T-cell (primary cell): Measurements from ENCODE around the gene PTPN7. TPM values are rescaled to one million over a fixed set of nuclear protein-coding genes. Genes with fewer than 3 reads are reported as not detected.

ENCODE experiments used
- ATAC-seq, 4 experiments: fragments of 200-7000 bp in 3 of 4; fragments of 150-1000 bp in 1 of 4; cut with Tn5 transposase; replicated peaks in 1 of 4; 1 replicate in 3 of 4; 2 replicates in 1 of 4; pipeline ENCODE4 v1.10.0; 2021; ENCODE audit warnings: moderate library complexity in 3 of 4, mild to moderate bottlenecking in 2 of 4, moderate number of reproducible peaks in 1 of 4
- CTCF ChIA-PET, 2 donors: fragments of 300-600 bp; sonication (Branson Sonifier 250); formaldehyde crosslinking; loops; one replicate each; lab custom pipeline; 2022; ENCODE audit warnings: antibody characterized with exemption in 2 of 2; lab: Charles Lee
- POLR2A ChIA-PET, 2 donors: fragments of 300-600 bp; sonication (Branson Sonifier 250); formaldehyde crosslinking; loops; one replicate each; lab custom pipeline; 2022; ENCODE audit warnings: antibody characterized with exemption in 2 of 2; lab: Charles Lee
- DNase-seq, 35 experiments: peaks; one replicate each; pipeline versions ENCODE4 v3.0.0 to v3.0.0-alpha.2; 2013 to 2023
- H3K27ac ChIP-seq: one replicate; pipeline ENCODE4 v1.5.1; 2013; ENCODE audit warnings: low read length
- H3K27me3 ChIP-seq, 2 experiments: replicated peaks in 1 of 2; 1 replicate in 1 of 2; 2 replicates in 1 of 2; pipeline versions ENCODE4 v1.6.1 to v1.7.0; 2013; ENCODE audit warnings: low read length in 1 of 2, mixed read lengths in 1 of 2; ENCODE audit not compliant: control insufficient read depth in 2 of 2, insufficient read depth in 2 of 2; ENCODE audit errors: extremely low read depth in 1 of 2
- H3K36me3 ChIP-seq, 2 donors: 1 replicate in 1 of 2; 2 replicates in 1 of 2; pipeline versions ENCODE4 v1.6.1 to v1.7.0; 2013; ENCODE audit warnings: low read length in 1 of 2; ENCODE audit not compliant: control insufficient read depth in 2 of 2, insufficient read depth in 1 of 2; ENCODE audit errors: extremely low read depth in 1 of 2
- H3K4me1 ChIP-seq, 2 experiments: 1 replicate in 1 of 2; 2 replicates in 1 of 2; pipeline versions ENCODE4 v1.6.1 to v1.7.0; 2013; ENCODE audit warnings: low read length in 2 of 2, mixed read lengths in 1 of 2; ENCODE audit not compliant: insufficient read depth in 2 of 2, control insufficient read depth in 1 of 2; ENCODE audit errors: extremely low read depth in 1 of 2
- H3K4me3 ChIP-seq, 2 donors: 1 replicate in 1 of 2; 2 replicates in 1 of 2; pipeline versions ENCODE4 v1.5.1 to v1.7.0; 2013; ENCODE audit warnings: mild to moderate bottlenecking in 2 of 2, low read length in 1 of 2, moderate library complexity in 1 of 2; ENCODE audit not compliant: control insufficient read depth in 1 of 2; ENCODE audit errors: extremely low read depth in 1 of 2
- H3K9me3 ChIP-seq: 2 replicates; pipeline ENCODE4 v1.7.0; 2013
- H3K27ac Mint-ChIP-seq, 2 donors: one replicate each; pipeline ENCODE4 v1.8.0; 2020 to 2021; ENCODE audit warnings: mild to moderate bottlenecking in 2 of 2, mixed read lengths in 2 of 2
- H3K27me3 Mint-ChIP-seq, 2 donors: one replicate each; pipeline ENCODE4 v1.8.0; 2021 to 2022; ENCODE audit warnings: mixed read lengths in 2 of 2
- H3K36me3 Mint-ChIP-seq: one replicate; pipeline ENCODE4 v1.8.0; 2021; ENCODE audit warnings: mixed read lengths
- H3K4me1 Mint-ChIP-seq, 3 donors: one replicate each; pipeline ENCODE4 v1.8.0; 2020 to 2022; ENCODE audit warnings: mixed read lengths in 3 of 3, mild to moderate bottlenecking in 1 of 3
- H3K4me3 Mint-ChIP-seq, 3 donors: one replicate each; pipeline ENCODE4 v1.8.0; 2020 to 2022; ENCODE audit warnings: mild to moderate bottlenecking in 3 of 3, mixed read lengths in 3 of 3, moderate library complexity in 3 of 3
- H3K9me3 Mint-ChIP-seq, 3 donors: one replicate each; pipeline ENCODE4 v1.8.0; 2020 to 2022; ENCODE audit warnings: mixed read lengths in 3 of 3
- WGBS: methylation state at CpG from one replicate; pipeline ENCODE4 v1.1.5; 2013; ENCODE audit warnings: missing lambda C conversion rate; ENCODE audit not compliant: insufficient coverage; 5-methylcytosine and 5-hydroxymethylcytosine counted together
- total RNA-seq, 35 experiments: library from RNA in 6 of 35; stranded (reverse) in 6 of 35; fragments of 120-200 nt in 1 of 35; gene quantifications; one replicate each; pipeline versions ENCODE4 v1.2.1 to v1.2.4 and lab custom pipeline; 2013 to 2026

The PTPN7 gene
- total RNA-seq, 5 donors from 2014 or later (not counting 1 experiment from before 2014, with no cell fraction given), result 67.1 to 124 (median 71.7) TPM

DNA sequence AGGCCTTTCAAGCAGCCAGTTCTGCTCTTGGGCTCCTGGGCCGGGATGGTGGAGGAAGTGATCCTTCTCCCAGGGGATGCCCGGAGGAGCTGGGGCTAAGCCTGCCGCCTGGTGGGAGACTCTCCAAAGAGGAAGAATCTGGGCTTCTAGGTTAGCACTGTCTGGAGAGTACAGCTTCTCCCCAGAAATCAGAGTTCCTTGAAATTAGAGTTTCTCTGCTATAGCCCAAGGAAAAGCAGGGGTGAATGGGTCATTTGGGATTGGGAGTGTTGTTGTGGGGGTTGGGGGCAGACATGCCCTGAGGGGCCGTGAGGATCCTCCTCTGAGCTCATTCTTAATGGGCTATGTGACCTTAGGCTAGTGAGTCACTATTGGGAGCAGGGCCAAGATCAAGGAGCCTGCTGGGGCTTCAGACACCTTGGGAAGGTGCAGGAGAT lies 39.7 kb upstream of the PTPN7 start:
- peaks cover 38 to 47% (median 40%) of the 10 kb centered on the region in 3 donors for H3K4me1 Mint-ChIP-seq
- ChIA-PET CTCF (interaction anchor here in 1 of 2 donors (0.6 to 1.6 kb wide), 2 partner anchors 10 to 128 kb away, joined by 3 to 6 read pairs; no protein-coding TSS in a partner anchor), POLR2A (interaction anchor here in 1 of 2 donors (0.7 kb wide), 1 partner anchor 38 kb away, joined by 4 read pairs; no protein-coding TSS in a partner anchor)
- H3K9me3 Mint-ChIP-seq, result no peaks in the 10 kb centered on the region
- peaks cover 0 to 8% of the 10 kb centered on the region in 2 experiments for H3K27me3 ChIP-seq
- H3K27ac ChIP-seq, result peak overlapping the region; percentile 61
- H3K9me3 ChIP-seq, result no peaks in the 10 kb centered on the region
- no peak overlapping the region for H3K4me3 Mint-ChIP-seq
- H3K36me3 Mint-ChIP-seq, result no peaks in the 10 kb centered on the region
- H3K4me3 ChIP-seq, result no peak overlapping the region
- peak overlapping the region in 1 of 2 donors; percentile 17 for H3K27ac Mint-ChIP-seq
- peaks cover 15 to 86% of the 10 kb centered on the region in 2 experiments for H3K4me1 ChIP-seq
- H3K36me3 ChIP-seq, result no peaks in the 10 kb centered on the region
- DNase-seq (no peak), ATAC-seq (no peak)
- 88% methylated on average over 3 of the region's 4 CpGs for WGBS
- peaks cover 7 to 14% of the 10 kb centered on the region in 2 donors for H3K27me3 Mint-ChIP-seq

GRCh38 chr1:202199040-202199889 lies 38.9 kb upstream of the PTPN7 start:
- peaks cover 15 to 84% of the 10 kb centered on the region in 2 experiments for H3K4me1 ChIP-seq
- peaks cover 0 to 16% of the 10 kb centered on the region in 2 experiments for H3K27me3 ChIP-seq
- WGBS, result 4% methylated on average over 5 of the region's 16 CpGs
- no peaks in the 10 kb centered on the region for H3K9me3 Mint-ChIP-seq
- ChIA-PET POLR2A (no interaction called here), CTCF (interaction anchor here in 1 of 2 donors (1.6 kb wide), 1 partner anchor 9 kb away, joined by 3 read pairs; no protein-coding TSS in a partner anchor)
- no peak overlapping the region for H3K27ac Mint-ChIP-seq
- peak overlapping the region; percentile 72 for H3K27ac ChIP-seq
- peaks cover 38 to 49% (median 40%) of the 10 kb centered on the region in 3 donors for H3K4me1 Mint-ChIP-seq
- H3K27me3 Mint-ChIP-seq, result peaks cover 15 to 22% of the 10 kb centered on the region in 2 donors
- H3K4me3 Mint-ChIP-seq, result peak overlapping the region in 1 of 3 donors; percentile 39
- ATAC-seq (peak in 2 of 4 experiments; percentile 11 to 35), DNase-seq (peak in 1 of 35 experiments; percentile 20)
- H3K9me3 ChIP-seq, result no peaks in the 10 kb centered on the region
- no peak overlapping the region for H3K4me3 ChIP-seq
- no peaks in the 10 kb centered on the region for H3K36me3 Mint-ChIP-seq
- H3K36me3 ChIP-seq, result no peaks in the 10 kb centered on the region

DNA sequence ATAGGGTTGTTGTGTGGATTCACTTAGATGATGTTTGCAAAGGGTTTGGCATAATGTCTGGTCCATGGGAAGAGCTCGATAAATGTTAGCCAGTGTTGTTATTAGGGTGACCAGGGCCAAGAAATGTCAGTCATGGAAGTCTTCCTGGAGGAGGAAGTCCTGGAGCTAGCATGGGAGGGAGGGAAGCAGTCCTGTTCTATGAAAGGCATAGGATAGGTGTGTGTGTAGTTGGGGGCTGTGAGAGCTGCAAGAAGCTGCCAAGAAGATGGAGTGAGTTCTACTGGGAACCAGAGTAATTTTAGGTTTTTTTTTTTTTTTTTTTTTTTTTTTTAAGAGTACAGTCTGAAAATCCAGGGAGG lies 37.9 kb upstream of the PTPN7 start:
- WGBS, result 80% methylated on average over 1 of the region's 1 CpG
- H3K27ac Mint-ChIP-seq, result peak overlapping the region; percentile 8 to 21
- Histone ChIP-seq H3K36me3 (no peaks in the 10 kb centered on the region), H3K4me3 (no peak overlapping the region), H3K4me1 (peaks cover 15 to 82% of the 10 kb centered on the region in 2 experiments), H3K27ac (peak overlapping the region; percentile 72), H3K27me3 (peaks cover 0 to 23% of the 10 kb centered on the region in 2 experiments), H3K9me3 (no peaks in the 10 kb centered on the region)
- DNase-seq, result no peak
- ATAC-seq, result no peak
- ChIA-PET POLR2A (no interaction called here), CTCF (interaction anchor here in 1 of 2 donors (1.1 kb wide), 1 partner anchor 12 kb away, joined by 3 read pairs; no protein-coding TSS in a partner anchor)
- H3K4me3 Mint-ChIP-seq, result peak overlapping the region in 1 of 3 donors; percentile 39
- H3K4me1 Mint-ChIP-seq, result peaks cover 37 to 49% (median 38%) of the 10 kb centered on the region in 3 donors
- no peaks in the 10 kb centered on the region for H3K9me3 Mint-ChIP-seq
- no peaks in the 10 kb centered on the region for H3K36me3 Mint-ChIP-seq
- H3K27me3 Mint-ChIP-seq, result peaks cover 21 to 27% of the 10 kb centered on the region in 2 donors

GRCh38 chr1:202197653-202198365 lies 37.4 kb upstream of the PTPN7 start:
- H3K4me1 ChIP-seq, result peaks cover 15 to 82% of the 10 kb centered on the region in 2 experiments
- peak in 23 of 35 experiments; percentile 13 to 73 (median 31) for DNase-seq

GRCh38 chr1:202194328-202194648 lies 33.9 kb upstream of the PTPN7 start:
- Mint-ChIP-seq H3K36me3 (no peaks in the 10 kb centered on the region), H3K4me3 (no peak overlapping the region), H3K4me1 (peaks cover 14 to 21% (median 16%) of the 10 kb centered on the region in 3 donors), H3K9me3 (no peaks in the 10 kb centered on the region), H3K27ac (no peak overlapping the region), H3K27me3 (peaks cover 21 to 32% of the 10 kb centered on the region in 2 donors)
- ChIA-PET CTCF (no interaction called here), POLR2A (no interaction called here)
- peaks cover 0 to 32% of the 10 kb centered on the region in 2 experiments for H3K27me3 ChIP-seq
- no peak overlapping the region for H3K27ac ChIP-seq
- ATAC-seq (no peak), DNase-seq (no peak)
- WGBS, result 70% methylated on average over 7 of the region's 11 CpGs
- H3K4me1 ChIP-seq, result peaks cover 5 to 51% of the 10 kb centered on the region in 2 experiments
- H3K9me3 ChIP-seq, result no peaks in the 10 kb centered on the region
- H3K36me3 ChIP-seq, result no peaks in the 10 kb centered on the region
- no peak overlapping the region for H3K4me3 ChIP-seq

More at GRCh38 chr1:202197653-202198365, 37.4 kb upstream of the PTPN7 start:
- ChIA-PET POLR2A (no interaction called here), CTCF (interaction anchor here in 1 of 2 donors (1.1 kb wide), 1 partner anchor 11 kb away, joined by 3 read pairs; no protein-coding TSS in a partner anchor)
- no peak overlapping the region for H3K4me3 ChIP-seq
- ATAC-seq, result peak in 3 of 4 experiments; percentile 13 to 64 (median 41)
- peak overlapping the region; percentile 8 to 21 for H3K27ac Mint-ChIP-seq
- peaks cover 21 to 27% of the 10 kb centered on the region in 2 donors for H3K27me3 Mint-ChIP-seq
- peaks cover 36 to 46% (median 38%) of the 10 kb centered on the region in 3 donors for H3K4me1 Mint-ChIP-seq
- H3K36me3 Mint-ChIP-seq, result no peaks in the 10 kb centered on the region
- H3K36me3 ChIP-seq, result no peaks in the 10 kb centered on the region
- H3K27me3 ChIP-seq, result peaks cover 0 to 28% of the 10 kb centered on the region in 2 experiments
- peak overlapping the region in 1 of 3 donors; percentile 39 for H3K4me3 Mint-ChIP-seq
- peak overlapping the region; percentile 72 for H3K27ac ChIP-seq
- no peaks in the 10 kb centered on the region for H3K9me3 Mint-ChIP-seq
- H3K9me3 ChIP-seq, result no peaks in the 10 kb centered on the region
- 45% methylated on average over 4 of the region's 7 CpGs for WGBS
